ENCODE data around the gene DTYMK. TPM values are rescaled to one million over a fixed set of nuclear protein-coding genes. Genes with fewer than 3 reads are reported as not detected.

The DTYMK gene
- total and polyA plus RNA-seq, 10 of the 15 experiments (the other 5 are each of a cell fraction or from before 2014, with no cell fraction given) = 7.0 to 220 (median 59.3) TPM

DNA sequence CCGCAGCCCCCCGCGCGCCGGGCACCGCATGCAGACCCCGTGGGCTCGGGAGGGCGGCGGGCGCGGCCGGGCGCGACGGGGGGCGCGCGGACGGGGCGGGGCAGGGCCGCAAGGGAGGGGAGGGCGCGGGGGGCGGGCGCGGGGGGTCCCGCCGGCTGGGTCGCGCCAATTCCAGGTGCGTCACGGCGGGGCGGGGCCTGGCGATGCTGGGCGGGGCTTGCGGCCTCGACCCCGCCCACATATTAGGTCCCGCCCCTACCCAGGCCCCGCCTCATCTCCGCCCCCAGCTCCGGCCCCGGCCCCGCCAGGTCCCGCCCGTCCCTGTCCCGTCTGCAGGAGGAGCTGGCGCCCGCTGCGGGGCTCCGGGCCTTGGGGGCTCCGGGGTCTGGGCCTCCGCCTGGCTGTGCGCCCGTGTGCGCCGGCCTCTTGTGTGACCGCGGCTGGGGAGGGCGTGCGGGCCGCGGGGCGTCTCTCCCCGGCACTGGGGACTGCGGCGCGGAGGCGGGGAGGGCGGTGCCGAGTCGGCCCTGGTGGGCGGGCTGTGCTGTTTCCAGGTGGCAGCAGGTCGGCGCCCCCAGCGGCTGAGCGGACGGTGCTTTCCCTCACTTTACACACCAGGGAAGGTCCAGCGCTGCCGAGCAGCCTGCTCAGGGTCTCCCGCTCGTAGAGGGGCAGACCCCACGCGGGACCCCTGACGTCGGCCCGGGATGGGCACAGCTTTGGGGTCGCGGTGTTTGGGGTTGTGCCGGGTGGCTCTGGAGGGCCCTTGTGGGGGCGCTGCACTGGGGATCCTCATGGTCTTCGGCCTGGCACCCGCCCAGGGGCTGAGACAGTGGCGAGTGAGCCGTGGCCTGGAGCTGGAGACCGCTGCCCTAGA lies 15.8 kb upstream of the DTYMK start (continued):
- TF ChIP-seq SIX5 (IDR thresholded peaks at IDR 0.05; ENCODE audit: low read depth, low read length, severe bottlenecking) (no peak), POLR2A (IDR thresholded peaks at IDR 0.05; ENCODE audit: low read depth, low read length) (peak; percentile 75), PAX8 (IDR thresholded peaks at IDR 0.05) (no peak), SIN3A (IDR thresholded peaks at IDR 0.05; ENCODE audit: low read depth, low read length) (peak; percentile 56; the same call in 1 of the 2 replicates), SUZ12 (IDR thresholded peaks at IDR 0.05; ENCODE audit: unreplicated experiment) (no peak), BACH1 (IDR thresholded peaks at IDR 0.05; ENCODE audit: borderline replicate concordance) (peak; percentile 77; the same call in 1 of the 2 replicates), NR2C2 (IDR thresholded peaks at IDR 0.05; ENCODE audit: borderline replicate concordance, control insufficient read depth, insufficient read length, low read depth) (no peak), RAD51 (IDR thresholded peaks at IDR 0.05) (no peak), WRNIP1 (IDR thresholded peaks at IDR 0.05; ENCODE audit: borderline replicate concordance, low read depth, low read length) (no peak), TCF7 (IDR thresholded peaks at IDR 0.05; ENCODE audit: borderline replicate concordance) (no peak), KDM1A (IDR thresholded peaks at IDR 0.05; ENCODE audit: borderline replicate concordance) (no peak), RBBP5 (conservative IDR thresholded peaks at IDR 0.05) (no peak), ZNF24 (IDR thresholded peaks at IDR 0.05) (no peak), SRF (IDR thresholded peaks at IDR 0.05; ENCODE audit: low read depth in 2 of 2, low read length in 2 of 2) (no peak), FOXK2 (IDR thresholded peaks at IDR 0.05) (no peak), IKZF1 (conservative IDR thresholded peaks at IDR 0.05) (peak; percentile 25; the same call in 1 of the 2 replicates), NR2F1 (conservative IDR thresholded peaks at IDR 0.05) (peak; percentile 76), MYC (IDR thresholded peaks at IDR 0.05; ENCODE audit: insufficient read depth, insufficient read length, insufficient replicate concordance, low read length, severe bottlenecking) (no peak), DPF2 (IDR thresholded peaks at IDR 0.05) (peak; percentile 58), SP1 (IDR thresholded peaks at IDR 0.05; ENCODE audit: low read depth, low read length) (peak; percentile 66), RUNX3 (IDR thresholded peaks at IDR 0.05; ENCODE audit: low read length) (no peak), ZNF274 (IDR thresholded peaks at IDR 0.05; ENCODE audit: insufficient read depth, insufficient read length) (no peak), TARDBP (IDR thresholded peaks at IDR 0.05; ENCODE audit: borderline replicate concordance) (no peak)
- TF ChIP-seq, protein P1, sequence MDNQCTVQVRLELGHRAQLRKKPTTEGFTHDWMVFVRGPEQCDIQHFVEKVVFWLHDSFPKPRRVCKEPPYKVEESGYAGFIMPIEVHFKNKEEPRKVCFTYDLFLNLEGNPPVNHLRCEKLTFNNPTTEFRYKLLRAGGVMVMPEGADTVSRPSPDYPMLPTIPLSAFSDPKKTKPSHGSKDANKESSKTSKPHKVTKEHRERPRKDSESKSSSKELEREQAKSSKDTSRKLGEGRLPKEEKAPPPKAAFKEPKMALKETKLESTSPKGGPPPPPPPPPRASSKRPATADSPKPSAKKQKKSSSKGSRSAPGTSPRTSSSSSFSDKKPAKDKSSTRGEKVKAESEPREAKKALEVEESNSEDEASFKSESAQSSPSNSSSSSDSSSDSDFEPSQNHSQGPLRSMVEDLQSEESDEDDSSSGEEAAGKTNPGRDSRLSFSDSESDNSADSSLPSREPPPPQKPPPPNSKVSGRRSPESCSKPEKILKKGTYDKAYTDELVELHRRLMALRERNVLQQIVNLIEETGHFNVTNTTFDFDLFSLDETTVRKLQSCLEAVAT (IDR thresholded peaks at IDR 0.05) = 0 out of 2 replicates have a peak, but pooled peaks have one; percentile 18
- TF ChIP-seq, protein P2, sequence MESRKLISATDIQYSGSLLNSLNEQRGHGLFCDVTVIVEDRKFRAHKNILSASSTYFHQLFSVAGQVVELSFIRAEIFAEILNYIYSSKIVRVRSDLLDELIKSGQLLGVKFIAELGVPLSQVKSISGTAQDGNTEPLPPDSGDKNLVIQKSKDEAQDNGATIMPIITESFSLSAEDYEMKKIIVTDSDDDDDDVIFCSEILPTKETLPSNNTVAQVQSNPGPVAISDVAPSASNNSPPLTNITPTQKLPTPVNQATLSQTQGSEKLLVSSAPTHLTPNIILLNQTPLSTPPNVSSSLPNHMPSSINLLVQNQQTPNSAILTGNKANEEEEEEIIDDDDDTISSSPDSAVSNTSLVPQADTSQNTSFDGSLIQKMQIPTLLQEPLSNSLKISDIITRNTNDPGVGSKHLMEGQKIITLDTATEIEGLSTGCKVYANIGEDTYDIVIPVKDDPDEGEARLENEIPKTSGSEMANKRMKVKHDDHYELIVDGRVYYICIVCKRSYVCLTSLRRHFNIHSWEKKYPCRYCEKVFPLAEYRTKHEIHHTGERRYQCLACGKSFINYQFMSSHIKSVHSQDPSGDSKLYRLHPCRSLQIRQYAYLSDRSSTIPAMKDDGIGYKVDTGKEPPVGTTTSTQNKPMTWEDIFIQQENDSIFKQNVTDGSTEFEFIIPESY (IDR thresholded peaks at IDR 0.05) = no peak
- TF ChIP-seq, protein P3, sequence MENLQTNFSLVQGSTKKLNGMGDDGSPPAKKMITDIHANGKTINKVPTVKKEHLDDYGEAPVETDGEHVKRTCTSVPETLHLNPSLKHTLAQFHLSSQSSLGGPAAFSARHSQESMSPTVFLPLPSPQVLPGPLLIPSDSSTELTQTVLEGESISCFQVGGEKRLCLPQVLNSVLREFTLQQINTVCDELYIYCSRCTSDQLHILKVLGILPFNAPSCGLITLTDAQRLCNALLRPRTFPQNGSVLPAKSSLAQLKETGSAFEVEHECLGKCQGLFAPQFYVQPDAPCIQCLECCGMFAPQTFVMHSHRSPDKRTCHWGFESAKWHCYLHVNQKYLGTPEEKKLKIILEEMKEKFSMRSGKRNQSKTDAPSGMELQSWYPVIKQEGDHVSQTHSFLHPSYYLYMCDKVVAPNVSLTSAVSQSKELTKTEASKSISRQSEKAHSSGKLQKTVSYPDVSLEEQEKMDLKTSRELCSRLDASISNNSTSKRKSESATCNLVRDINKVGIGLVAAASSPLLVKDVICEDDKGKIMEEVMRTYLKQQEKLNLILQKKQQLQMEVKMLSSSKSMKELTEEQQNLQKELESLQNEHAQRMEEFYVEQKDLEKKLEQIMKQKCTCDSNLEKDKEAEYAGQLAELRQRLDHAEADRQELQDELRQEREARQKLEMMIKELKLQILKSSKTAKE (IDR thresholded peaks at IDR 0.05; ENCODE audit: low read depth, poor library complexity, severe bottlenecking) = no peak

All from GM12878 (cell line).